Adrenal gland (tissue), 12 donors: ENCODE measurements around the gene BCL3. TPM values are rescaled to one million over a fixed set of nuclear protein-coding genes. Genes with fewer than 3 reads are reported as not detected.

Source experiments
- DNase-seq, 7 donors: peaks; one replicate each; pipeline ENCODE4 v3.0.0-alpha.2; 2019 to 2020
- H3K27ac ChIP-seq, 5 donors: fragments of 200-600 bp; sonication (generic) in 4 of 5; 1 replicate in 3 of 5; 2 replicates in 2 of 5; pipeline versions ENCODE4 v1.5.1 to v1.8.0; 2016 to 2020; ENCODE audit warnings: mild to moderate bottlenecking in 1 of 5
- H3K27me3 ChIP-seq: fragments of 200-600 bp; 2 replicates; pipeline ENCODE4 v1.8.0; 2021
- H3K36me3 ChIP-seq, 2 donors: fragments of 200-600 bp; replicated peaks in 1 of 2; 1 replicate in 1 of 2; 2 replicates in 1 of 2; pipeline versions ENCODE4 v1.5.1 to v1.8.0; 2018 to 2022
- H3K4me1 ChIP-seq, 2 donors: fragments of 200-600 bp; replicated peaks in 1 of 2; 1 replicate in 1 of 2; 2 replicates in 1 of 2; pipeline versions ENCODE4 v1.5.1 to v1.8.0; 2018 to 2021
- H3K4me3 ChIP-seq, 4 donors: fragments of 200-600 bp; sonication (generic) in 3 of 4; one replicate each; pipeline ENCODE4 v1.5.1; 2016 to 2018
- H3K9me3 ChIP-seq, 3 donors: fragments of 200-600 bp; sonication (generic) in 1 of 3; replicated peaks in 1 of 3; 1 replicate in 2 of 3; 2 replicates in 1 of 3; pipeline versions ENCODE4 v1.5.1 to v1.8.0; 2016 to 2021
- CTCF ChIP-seq, 6 experiments: fragments of 450-650 bp in 4 of 6; fragments of 200-600 bp in 2 of 6; sonication (generic) in 1 of 6; IDR thresholded peaks; 1 replicate in 5 of 6; 2 replicates in 1 of 6; pipeline versions ENCODE4 v1.5.1 to v1.8.0; 2016 to 2021; ENCODE audit warnings: antibody characterized with exemption in 6 of 6, mild to moderate bottlenecking in 2 of 6, moderate library complexity in 1 of 6
- POLR2A ChIP-seq, 2 donors: fragments of 450-650 bp; IDR thresholded peaks; one replicate each; pipeline ENCODE4 v1.6.1; 2017; ENCODE audit warnings: antibody characterized with exemption in 2 of 2, mild to moderate bottlenecking in 2 of 2, moderate library complexity in 1 of 2
- WGBS, 4 donors: extraction: QIAGEN DNeasy Blood & Tissue Kit in 2 of 4; methylation state at CpG; one replicate each; pipeline versions ENCODE4 v1.1.5 to v1.1.7; 2013 to 2017; 5-methylcytosine and 5-hydroxymethylcytosine counted together
- intact Hi-C, 2 donors: fragments of 100-400 bp; cut with DNase I; formaldehyde crosslinking; loops; one replicate each; pipeline versions ENCODE4 v1.14.1 to v1.15.0; 2022 to 2023
- polyA plus RNA-seq, 3 donors: library from polyadenylated mRNA; stranded (reverse); fragments of 200-250 nt in 2 of 3; fragments of 350-450 nt in 1 of 3; fragmentation: Illumina TruSeq in 1 of 3; extraction: RNeasy Lipid Tissue Mini Kit (QIAGEN cat#74804) in 1 of 3; gene quantifications; one replicate each; pipeline ENCODE4 v1.2.3, GENCODE V29; 2013 to 2014
- total RNA-seq, 9 donors: library from RNA; depleted of rRNA in 4 of 9; stranded (reverse); fragments of >200 nt in 4 of 9; fragments of 120-200 nt in 1 of 9; fragmentation: NEBNext Ultra II Directional in 1 of 9; extraction: Animal tissue kit (Norgen Biotek cat#: 25700) in 1 of 9; gene quantifications; one replicate each; pipeline versions ENCODE4 v1.1.0 to v1.2.4, GENCODE V29; 2013 to 2023
- donor health status: healthy with polysubstance abuse.
- donor health status: Bipolar disorder and iron deficiency.
- donor health status: DM: yes; HTN: yes; CAD: no.
- donor health status: DM: no; HTN: no; CAD: no.
- donor health status: DM: no; HTN: no; CAD: no.
- donor health status: DM: yes; HTN: yes; CAD: no.

Gene BCL3
- total and polyA plus RNA-seq, 12 donors, result 1.00 to 120 (median 46.7) TPM

- DNase-seq, result peak in 3 of 7 donors; percentile 47 to 63 (median 61)
- intact Hi-C loops, result no loop called here
- 70 to 88% (median 76%) methylated on average over 3 of the region's 3 CpGs for WGBS, 4 donors
Measured at GRCh38 chr19:44744871-44745332, 3.6 kb upstream of the BCL3 start.

GRCh38 chr19:44745341-44745831 lies 3.1 kb upstream of the BCL3 start:
- TF ChIP-seq POLR2A (IDR thresholded peaks at IDR 0.05), result no peak
- no peak for TF ChIP-seq CTCF (IDR thresholded peaks at IDR 0.05)
- H3K27ac ChIP-seq, result peak overlapping the region; percentile 73 to 98 (median 85)
- no peaks in the 10 kb centered on the region for H3K9me3 ChIP-seq
- H3K27me3 ChIP-seq, result no peaks in the 10 kb centered on the region
- intact Hi-C loops, result no loop called here
- H3K4me1 ChIP-seq, result peaks cover 53 to 73% of the 10 kb centered on the region in 2 donors
- no peak overlapping the region for H3K4me3 ChIP-seq
- H3K36me3 ChIP-seq, result peaks cover 0 to under 1% of the 10 kb centered on the region in 2 donors
- WGBS, 4 donors, result 24 to 69% (median 39%) methylated on average over 10 of the region's 10 CpGs
- DNase-seq, result peak; percentile 50 to 80 (median 78)

More at GRCh38 chr19:44744871-44745332, 3.6 kb upstream of the BCL3 start:
- no peaks in the 10 kb centered on the region for H3K9me3 ChIP-seq
- H3K27ac ChIP-seq, result peak overlapping the region; percentile 73 to 98 (median 85)
- H3K4me3 ChIP-seq, result no peak overlapping the region
- TF ChIP-seq POLR2A (IDR thresholded peaks at IDR 0.05) (no peak), CTCF (IDR thresholded peaks at IDR 0.05) (no peak)
- H3K27me3 ChIP-seq, result no peaks in the 10 kb centered on the region
- H3K4me1 ChIP-seq, result peaks cover 55 to 70% of the 10 kb centered on the region in 2 donors
- H3K36me3 ChIP-seq, result no peaks in the 10 kb centered on the region

- Histone ChIP-seq H3K4me1 (peaks cover 46 to 73% of the 10 kb centered on the region in 2 donors), H3K27me3 (no peaks in the 10 kb centered on the region), H3K36me3 (peaks cover 0 to 7% of the 10 kb centered on the region in 2 donors), H3K27ac (peak overlapping the region in 4 of 5 donors; percentile 73 to 98 (median 90)), H3K4me3 (no peak overlapping the region), H3K9me3 (no peaks in the 10 kb centered on the region)
- no peak for TF ChIP-seq CTCF (IDR thresholded peaks at IDR 0.05)
- TF ChIP-seq POLR2A (IDR thresholded peaks at IDR 0.05), result no peak
- no peak for DNase-seq
- intact Hi-C loops, result no loop called here
- WGBS, 4 donors, result 76 to 82% (median 82%) methylated on average over 4 of the region's 4 CpGs
Measured at GRCh38 chr19:44745887-44746600, 2.5 kb upstream of the BCL3 start.

GRCh38 chr19:44746616-44746945 lies 1.9 kb upstream of the BCL3 start:
- TF ChIP-seq CTCF (IDR thresholded peaks at IDR 0.05) (no peak), POLR2A (IDR thresholded peaks at IDR 0.05) (no peak)
- H3K9me3 ChIP-seq, result no peaks in the 10 kb centered on the region
- H3K4me1 ChIP-seq, result peaks cover 42 to 73% of the 10 kb centered on the region in 2 donors
- no peak overlapping the region for H3K4me3 ChIP-seq
- intact Hi-C loops, result no loop called here
- H3K27me3 ChIP-seq, result no peaks in the 10 kb centered on the region
- peak overlapping the region in 4 of 5 donors; percentile 73 to 98 (median 90) for H3K27ac ChIP-seq
- peaks cover 0 to 12% of the 10 kb centered on the region in 2 donors for H3K36me3 ChIP-seq
- 75 to 94% (median 90%) methylated on average over 5 of the region's 5 CpGs for WGBS, 4 donors
- peak in 1 of 7 donors; percentile 46 for DNase-seq
